H7 (cell line): ENCODE measurements around the gene EVA1C. TPM values are rescaled to one million over a fixed set of nuclear protein-coding genes. Genes with fewer than 3 reads are reported as not detected.
"Not testable (repeated sequence)": the region's sequence is repeated elsewhere in the genome, so short reads cannot be mapped to it uniquely, and the experiment has no call there.

Source experiments
- DNase-seq: peaks from one replicate; pipeline ENCODE4 v3.0.0; 2012
- H3K27me3 ChIP-seq: 2 replicates; pipeline ENCODE4 v1.6.0; 2011; ENCODE audit warnings: mild to moderate bottlenecking, low read length; ENCODE audit not compliant: control insufficient read depth, insufficient read depth
- H3K36me3 ChIP-seq: replicated peaks from 2 replicates; pipeline ENCODE4 v1.5.1; 2011; ENCODE audit warnings: low read length; ENCODE audit not compliant: control insufficient read depth, insufficient read depth
- H3K4me3 ChIP-seq: 2 replicates; pipeline ENCODE4 v1.5.1; 2011; ENCODE audit warnings: low read depth, mild to moderate bottlenecking, control low read depth, low read length, moderate library complexity; ENCODE audit not compliant: insufficient read depth
- total RNA-seq: library from RNA; depleted of rRNA; stranded (reverse); fragments of >200 nt; shearing (Covaris generic); gene quantifications from 2 replicates; pipeline ENCODE4 v1.2.3, GENCODE V29; 2014

EVA1C gene
- total RNA-seq, 1 experiment from 2014 or later: 4.5 TPM

GRCh38 chr21:32544697-32545096 is 132.2 kb downstream of the EVA1C start:
- H3K36me3 ChIP-seq: no peaks in the 10 kb centered on the region
- H3K27me3 ChIP-seq: no peaks in the 10 kb centered on the region
- H3K4me3 ChIP-seq: no peak overlapping the region
- DNase-seq: no peak

GRCh38 chr21:32545948-32546441 is 133.5 kb downstream of the EVA1C start:
- Histone ChIP-seq H3K4me3 (no peak overlapping the region), H3K27me3 (no peaks in the 10 kb centered on the region), H3K36me3 (no peaks in the 10 kb centered on the region)
- no peak for DNase-seq

GRCh38 chr21:32547018-32547417 is 134.5 kb downstream of the EVA1C start:
- no peaks in the 10 kb centered on the region for H3K36me3 ChIP-seq
- no peak overlapping the region for H3K4me3 ChIP-seq
- no peak for DNase-seq
- no peaks in the 10 kb centered on the region for H3K27me3 ChIP-seq

- Histone ChIP-seq H3K36me3 (no peaks in the 10 kb centered on the region), H3K27me3 (no peaks in the 10 kb centered on the region), H3K4me3 (no peak overlapping the region)
- no peak for DNase-seq
Measured at GRCh38 chr21:32548978-32549377, 136.5 kb downstream of the EVA1C start.

- Histone ChIP-seq H3K4me3 (no peak overlapping the region), H3K36me3 (no peaks in the 10 kb centered on the region), H3K27me3 (no peaks in the 10 kb centered on the region)
- DNase-seq: no peak
Measured at GRCh38 chr21:32549440-32549839, 136.9 kb downstream of the EVA1C start.

GRCh38 chr21:32549886-32550285 is 137.4 kb downstream of the EVA1C start:
- DNase-seq: no peak
- Histone ChIP-seq H3K36me3 (no peaks in the 10 kb centered on the region), H3K27me3 (no peaks in the 10 kb centered on the region)

GRCh38 chr21:32554832-32555638 is 142.5 kb downstream of the EVA1C start:
- no peaks in the 10 kb centered on the region for H3K36me3 ChIP-seq
- DNase-seq: no peak
- H3K4me3 ChIP-seq: no peak overlapping the region
- no peaks in the 10 kb centered on the region for H3K27me3 ChIP-seq

More at GRCh38 chr21:32549886-32550285, 137.4 kb downstream of the EVA1C start:
- H3K4me3 ChIP-seq: no peak overlapping the region

- DNase-seq: no peak
Measured at GRCh38 chr21:32558106-32558505, 145.6 kb downstream of the EVA1C start.

GRCh38 chr21:32559006-32559610 is 146.6 kb downstream of the EVA1C start:
- H3K36me3 ChIP-seq: no peaks in the 10 kb centered on the region
- H3K4me3 ChIP-seq: no peak overlapping the region
- H3K27me3 ChIP-seq: no peaks in the 10 kb centered on the region
- DNase-seq: no peak

More at GRCh38 chr21:32558106-32558505, 145.6 kb downstream of the EVA1C start:
- Histone ChIP-seq H3K4me3 (no peak overlapping the region), H3K27me3 (no peaks in the 10 kb centered on the region), H3K36me3 (no peaks in the 10 kb centered on the region)

GRCh38 chr21:32560896-32561295 is 148.4 kb downstream of the EVA1C start:
- no peaks in the 10 kb centered on the region for H3K27me3 ChIP-seq
- H3K36me3 ChIP-seq: no peaks in the 10 kb centered on the region
- DNase-seq: no peak
- H3K4me3 ChIP-seq: no peak overlapping the region

- DNase-seq, H3K36me3 ChIP-seq, H3K27me3 ChIP-seq, H3K4me3 ChIP-seq: not testable (repeated sequence)
Measured at GRCh38 chr21:32561476-32561875, 149.0 kb downstream of the EVA1C start.

GRCh38 chr21:32562426-32562825 is 149.9 kb downstream of the EVA1C start:
- DNase-seq: no peak
- Histone ChIP-seq H3K4me3 (no peak overlapping the region), H3K36me3 (no peaks in the 10 kb centered on the region; the same call in 1 of the 2 replicates), H3K27me3 (no peaks in the 10 kb centered on the region)

GRCh38 chr21:32562915-32563314 is 150.4 kb downstream of the EVA1C start:
- no peaks in the 10 kb centered on the region for H3K27me3 ChIP-seq
- no peak overlapping the region for H3K4me3 ChIP-seq
- H3K36me3 ChIP-seq: no peaks in the 10 kb centered on the region; the same call in 1 of the 2 replicates
- DNase-seq: no peak
